GM20000 (cell line): Measurements from ENCODE around the gene CCDC117.

Source experiments
- DNase-seq: peaks from one replicate; pipeline ENCODE4 v3.0.0; 2012; ENCODE audit warnings: low spot score
- TF ChIP-seq, protein P1 (sequence below): IDR thresholded peaks from 2 replicates; pipeline ENCODE4 v1.5.1; 2012; ENCODE audit warnings: mild to moderate bottlenecking, control low read depth; ENCODE audit errors: extremely low read depth, missing control alignments

Gene CCDC117

DNA sequence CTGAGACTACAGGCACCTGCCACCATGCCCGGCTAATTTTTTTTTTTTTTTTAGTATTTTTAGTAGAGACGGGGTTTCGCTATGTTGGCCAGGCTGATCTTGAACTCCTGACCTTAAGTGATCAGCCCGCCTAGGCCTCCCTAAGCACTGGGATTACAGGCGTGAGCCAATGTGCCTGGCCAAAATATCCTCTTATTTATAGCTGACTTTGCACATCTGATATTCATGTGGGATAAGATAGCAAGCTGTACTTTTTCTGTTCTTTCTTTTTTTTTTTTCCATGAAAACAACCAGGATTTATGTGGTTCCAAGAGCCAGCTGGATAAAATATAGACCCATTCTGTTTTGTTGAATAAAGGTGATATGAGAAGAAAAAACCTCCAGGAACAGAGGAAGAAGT lies 40.0 kb downstream of the CCDC117 start:
- DNase-seq: no peak

GRCh38 chr22:28813772-28814518 lies 41.5 kb downstream of the CCDC117 start:
- TF ChIP-seq, protein P1, sequence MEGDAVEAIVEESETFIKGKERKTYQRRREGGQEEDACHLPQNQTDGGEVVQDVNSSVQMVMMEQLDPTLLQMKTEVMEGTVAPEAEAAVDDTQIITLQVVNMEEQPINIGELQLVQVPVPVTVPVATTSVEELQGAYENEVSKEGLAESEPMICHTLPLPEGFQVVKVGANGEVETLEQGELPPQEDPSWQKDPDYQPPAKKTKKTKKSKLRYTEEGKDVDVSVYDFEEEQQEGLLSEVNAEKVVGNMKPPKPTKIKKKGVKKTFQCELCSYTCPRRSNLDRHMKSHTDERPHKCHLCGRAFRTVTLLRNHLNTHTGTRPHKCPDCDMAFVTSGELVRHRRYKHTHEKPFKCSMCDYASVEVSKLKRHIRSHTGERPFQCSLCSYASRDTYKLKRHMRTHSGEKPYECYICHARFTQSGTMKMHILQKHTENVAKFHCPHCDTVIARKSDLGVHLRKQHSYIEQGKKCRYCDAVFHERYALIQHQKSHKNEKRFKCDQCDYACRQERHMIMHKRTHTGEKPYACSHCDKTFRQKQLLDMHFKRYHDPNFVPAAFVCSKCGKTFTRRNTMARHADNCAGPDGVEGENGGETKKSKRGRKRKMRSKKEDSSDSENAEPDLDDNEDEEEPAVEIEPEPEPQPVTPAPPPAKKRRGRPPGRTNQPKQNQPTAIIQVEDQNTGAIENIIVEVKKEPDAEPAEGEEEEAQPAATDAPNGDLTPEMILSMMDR: no peak

More for the DNA sequence above, 40.0 kb downstream of the CCDC117 start:
- TF ChIP-seq, protein P1: no peak

GRCh38 chr22:28815111-28815510 lies 42.6 kb downstream of the CCDC117 start:
- TF ChIP-seq, protein P1: no peak
- no peak for DNase-seq

More at GRCh38 chr22:28813772-28814518, 41.5 kb downstream of the CCDC117 start:
- no peak for DNase-seq

DNA sequence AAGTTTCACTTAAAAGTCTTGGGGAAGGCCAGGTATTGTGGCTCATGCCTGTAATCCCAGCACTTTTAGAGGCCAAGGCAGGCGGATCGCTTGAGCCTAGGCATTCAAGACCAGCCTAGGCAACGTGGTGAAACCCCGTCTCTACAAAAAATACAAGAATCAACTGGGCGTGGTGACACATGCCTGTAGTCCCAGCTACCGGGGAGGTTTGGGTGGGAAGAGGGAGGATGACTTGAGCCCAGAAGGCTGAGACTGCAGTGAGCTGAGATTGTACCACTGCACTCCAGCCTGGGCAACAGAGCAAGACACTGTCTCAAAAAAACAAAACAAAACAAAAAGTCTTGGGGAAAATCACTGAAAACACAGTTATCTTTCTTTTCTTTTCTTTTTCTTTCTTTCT lies 43.2 kb downstream of the CCDC117 start:
- DNase-seq: no peak

GRCh38 chr22:28817064-28817463 lies 44.6 kb downstream of the CCDC117 start:
- TF ChIP-seq, protein P1: no peak
- DNase-seq: no peak

More for the DNA sequence above, 43.2 kb downstream of the CCDC117 start:
- TF ChIP-seq, protein P1: no peak

DNA sequence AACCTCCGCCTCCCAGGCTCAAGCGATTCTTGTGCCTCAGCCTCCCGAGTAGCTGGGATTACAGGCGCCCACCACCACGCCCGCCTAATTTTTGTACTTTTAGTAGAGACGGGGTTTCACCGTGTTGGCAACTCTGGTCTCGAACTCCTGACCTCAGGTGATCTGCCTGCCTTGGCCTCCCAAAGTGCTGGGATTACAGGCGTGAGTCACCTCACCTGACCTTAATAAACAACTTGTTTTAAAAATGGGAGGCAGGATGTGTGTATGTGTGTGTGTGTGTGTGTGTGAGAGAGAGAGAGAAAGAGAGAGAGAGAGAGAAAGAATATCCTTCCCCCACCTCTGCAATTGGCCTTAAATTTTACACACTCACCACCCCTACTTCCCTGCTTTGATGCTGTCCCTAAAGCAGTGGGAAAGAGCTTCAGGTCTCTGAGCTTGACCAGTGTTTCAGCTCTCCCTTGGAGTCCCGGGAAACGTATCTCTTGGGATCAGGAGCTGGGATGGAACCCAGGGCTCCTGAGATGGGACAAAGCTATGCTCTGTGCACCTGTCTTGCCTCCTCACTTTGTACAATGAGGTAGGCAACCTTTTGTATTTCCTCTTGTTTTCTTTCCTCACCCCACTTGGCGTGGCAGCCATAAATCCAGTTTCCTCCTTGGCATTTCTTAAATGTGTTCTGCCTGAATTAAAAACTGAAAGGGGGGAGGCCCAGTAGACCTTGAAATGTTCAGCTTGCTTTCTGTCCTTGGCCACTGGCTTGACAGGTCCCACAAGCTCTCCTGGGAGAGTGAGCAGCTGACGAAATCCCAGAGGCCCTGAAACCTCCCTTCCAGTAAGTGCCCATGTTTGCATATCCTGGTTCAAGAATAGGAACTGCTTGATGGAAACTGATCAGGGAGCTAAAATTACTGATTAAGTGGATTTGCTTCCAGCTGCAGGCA lies 45.7 kb downstream of the CCDC117 start:
- no peak for DNase-seq
- TF ChIP-seq, protein P1: no peak
